Kidney (tissue), 14 donors: Measurements from ENCODE around the gene MAGI1. TPM values are rescaled to one million over a fixed set of nuclear protein-coding genes. Genes with fewer than 3 reads are reported as not detected.

Source experiments
- DNase-seq, 5 donors: peaks; one replicate each; pipeline ENCODE4 v3.0.0-alpha.2; 2013 to 2020
- FAIRE-seq: peaks from 2 replicates; lab custom pipeline; 2012; peaks lifted over from hg19 to GRCh38; lab: Jason Lieb, UNC
- H3K27ac ChIP-seq, 2 donors: one replicate each; pipeline ENCODE4 v1.7.0; 2013; ENCODE audit warnings: low read depth in 2 of 2, low read length in 2 of 2, inconsistent platforms in 1 of 2
- H3K27me3 ChIP-seq: one replicate; pipeline ENCODE4 v1.7.1; 2013; ENCODE audit warnings: low read length, inconsistent platforms; ENCODE audit not compliant: control insufficient read depth, insufficient read depth
- H3K36me3 ChIP-seq, 3 donors: one replicate each; pipeline versions ENCODE4 v1.7.0 to v1.7.1; 2013; ENCODE audit warnings: low read length in 3 of 3, control low read depth in 1 of 3, inconsistent platforms in 1 of 3; ENCODE audit not compliant: insufficient read depth in 3 of 3, control insufficient read depth in 2 of 3
- H3K4me1 ChIP-seq, 3 donors: one replicate each; pipeline versions ENCODE4 v1.7.0 to v1.7.1; 2013; ENCODE audit warnings: low read length in 3 of 3, inconsistent platforms in 1 of 3, low read depth in 1 of 3; ENCODE audit not compliant: control insufficient read depth in 2 of 3, insufficient read depth in 2 of 3
- H3K4me3 ChIP-seq, 3 donors: one replicate each; pipeline versions ENCODE4 v1.7.0 to v1.8.1; 2013; ENCODE audit warnings: low read length in 3 of 3, control low read depth in 1 of 3, inconsistent platforms in 1 of 3
- H3K9ac ChIP-seq, 3 donors: one replicate each; pipeline versions ENCODE4 v1.7.0 to v1.7.1; 2013; ENCODE audit warnings: low read length in 3 of 3, control low read depth in 1 of 3, inconsistent platforms in 1 of 3
- H3K9me3 ChIP-seq, 3 donors: one replicate each; pipeline versions ENCODE4 v1.7.0 to v1.7.1; 2013; ENCODE audit warnings: low read length in 3 of 3, control low read depth in 1 of 3, inconsistent platforms in 1 of 3; ENCODE audit not compliant: control insufficient read depth in 2 of 3, insufficient read depth in 1 of 3
- CTCF ChIP-seq: IDR thresholded peaks from 3 replicates; pipeline ENCODE4 v1.5.1; 2012; ENCODE audit warnings: mild to moderate bottlenecking, moderate library complexity, borderline replicate concordance; ENCODE audit not compliant: insufficient read depth; ENCODE audit errors: extremely low read depth
- intact Hi-C: fragments of 100-400 bp; cut with DNase I; formaldehyde crosslinking; loops from one replicate; pipeline ENCODE4 v1.11.1; 2022
- polyA plus RNA-seq: library from polyadenylated mRNA; stranded (reverse); fragments of 350-450 nt; fragmentation: Illumina TruSeq; extraction: RNeasy Lipid Tissue Mini Kit (QIAGEN cat#74804); gene quantifications from one replicate; pipeline ENCODE4 v1.2.3, GENCODE V29; 2014; ENCODE audit warnings: low read depth, low replicate concordance; ENCODE audit not compliant: insufficient read depth
- total RNA-seq: library from RNA; stranded (reverse); fragmentation: NEBNext Ultra II Directional; extraction: Animal tissue kit (Norgen Biotek cat#: 25700); gene quantifications from one replicate; pipeline ENCODE4 v1.2.1, GENCODE V29; 2021
- donor health status: control.
- donor health status: control.
- donor health status: control.
- donor health status: control.
- donor health status: control.
- donor health status: DM: yes; HTN: yes; CAD: no.
- donor health status: Normal renal cell carcinoma (clear cell type).

Gene MAGI1
- total and polyA plus RNA-seq, 2 donors from 2014 or later = 8.2 to 42.8 TPM

DNA sequence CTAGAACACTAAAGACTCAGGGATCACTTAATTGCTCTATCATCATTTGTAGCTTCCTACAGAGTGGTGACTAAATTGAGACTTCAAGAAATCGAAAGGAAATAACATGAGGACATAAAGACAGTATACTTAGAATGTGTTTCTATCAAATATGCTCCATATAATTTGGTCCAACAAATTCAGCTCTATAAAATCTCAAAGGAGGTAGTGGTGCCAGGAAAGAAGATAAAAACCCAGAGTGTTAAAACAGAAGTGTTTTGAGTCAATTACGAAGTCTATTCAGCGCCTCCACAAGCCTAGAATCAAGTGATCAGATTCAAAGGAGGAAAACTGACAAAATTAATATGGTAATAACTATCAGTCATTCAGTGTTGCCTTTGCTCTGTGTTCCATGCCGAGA lies 22.9 kb downstream of the MAGI1 start:
- no peak for TF ChIP-seq CTCF
- no peak overlapping the region for H3K27ac ChIP-seq
- intact Hi-C loops = no loop called here
- H3K9me3 ChIP-seq = no peaks in the 10 kb centered on the region
- no peak for FAIRE-seq
- no peak overlapping the region for H3K9ac ChIP-seq
- no peaks in the 10 kb centered on the region for H3K27me3 ChIP-seq
- DNase-seq = no peak
- peaks cover 0 to 16% (median 14%) of the 10 kb centered on the region in 3 donors for H3K4me1 ChIP-seq
- H3K4me3 ChIP-seq = no peak overlapping the region
- H3K36me3 ChIP-seq = no peaks in the 10 kb centered on the region

DNA sequence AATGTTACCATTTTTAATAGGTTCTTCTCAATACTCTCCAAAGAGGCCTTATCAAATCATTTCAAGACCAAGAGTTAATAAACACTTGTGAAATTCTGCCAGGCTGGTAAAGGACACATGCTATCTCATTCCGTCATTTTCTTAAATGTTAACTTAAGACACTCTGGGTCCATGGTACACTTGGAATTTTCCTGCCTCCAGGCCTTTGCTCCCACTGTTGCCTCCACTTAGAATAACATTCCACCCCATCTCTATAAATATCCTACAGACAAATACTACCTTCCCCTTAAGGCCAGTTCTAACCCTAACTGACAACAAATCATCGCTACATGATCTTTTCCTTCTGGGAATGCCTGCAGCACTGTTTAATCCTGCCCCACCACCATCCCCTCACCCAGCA lies 24.1 kb downstream of the MAGI1 start:
- TF ChIP-seq CTCF = no peak
- FAIRE-seq (no peak), DNase-seq (peak in 1 of 5 donors; percentile 22)
- Histone ChIP-seq H3K4me1 (peaks cover 0 to 20% (median 16%) of the 10 kb centered on the region in 3 donors), H3K27me3 (no peaks in the 10 kb centered on the region), H3K9me3 (no peaks in the 10 kb centered on the region), H3K9ac (peak overlapping the region in 1 of 3 donors; percentile 10), H3K27ac (peak overlapping the region; percentile 62 to 64), H3K36me3 (no peaks in the 10 kb centered on the region), H3K4me3 (no peak overlapping the region)
- intact Hi-C loops = no loop called here

GRCh38 chr3:66014056-66014455 lies 24.7 kb downstream of the MAGI1 start:
- peak overlapping the region in 1 of 3 donors; percentile 10 for H3K9ac ChIP-seq
- H3K27ac ChIP-seq = peak overlapping the region; percentile 62 to 64
- intact Hi-C loops = no loop called here
- FAIRE-seq = no peak
- no peaks in the 10 kb centered on the region for H3K36me3 ChIP-seq
- peaks cover 0 to 20% (median 16%) of the 10 kb centered on the region in 3 donors for H3K4me1 ChIP-seq
- no peak for TF ChIP-seq CTCF
- DNase-seq = no peak
- H3K27me3 ChIP-seq = no peaks in the 10 kb centered on the region
- H3K9me3 ChIP-seq = no peaks in the 10 kb centered on the region
- peak overlapping the region in 1 of 3 donors; percentile 31 for H3K4me3 ChIP-seq

DNA sequence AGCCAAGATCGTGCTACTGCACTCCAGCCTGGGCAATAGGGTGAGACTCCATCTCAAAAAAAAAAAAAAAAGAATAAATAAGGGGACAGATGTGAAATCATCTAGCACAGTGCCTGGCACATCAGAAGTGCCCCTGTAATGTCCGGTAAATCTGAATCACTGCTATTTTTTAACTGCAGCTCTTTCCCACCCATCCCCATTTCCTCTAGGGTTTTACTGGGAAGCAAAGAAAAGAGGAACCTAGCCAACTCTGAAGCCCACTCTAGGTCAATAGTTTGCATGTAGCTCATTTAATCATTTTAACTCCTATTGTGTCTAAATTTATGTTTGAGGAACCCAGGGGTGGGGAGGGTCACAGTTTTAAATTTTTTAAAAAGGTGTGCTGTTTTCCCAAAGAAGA lies 26.0 kb downstream of the MAGI1 start:
- FAIRE-seq = no peak
- Histone ChIP-seq H3K4me3 (no peak overlapping the region), H3K9ac (no peak overlapping the region), H3K36me3 (no peaks in the 10 kb centered on the region), H3K4me1 (peaks cover 0 to 20% (median 16%) of the 10 kb centered on the region in 3 donors), H3K27me3 (no peaks in the 10 kb centered on the region), H3K9me3 (no peaks in the 10 kb centered on the region), H3K27ac (no peak overlapping the region)
- intact Hi-C loops = no loop called here
- DNase-seq = no peak
- no peak for TF ChIP-seq CTCF
